ENCODE measurements around the gene PHTF1. TPM values are rescaled to one million over a fixed set of nuclear protein-coding genes. Genes with fewer than 3 reads are reported as not detected.

Gene PHTF1
- total RNA-seq (2014; rRNA removed; shearing (Covaris generic)) = 11.7 and 16.7 TPM in 2 replicates

DNA sequence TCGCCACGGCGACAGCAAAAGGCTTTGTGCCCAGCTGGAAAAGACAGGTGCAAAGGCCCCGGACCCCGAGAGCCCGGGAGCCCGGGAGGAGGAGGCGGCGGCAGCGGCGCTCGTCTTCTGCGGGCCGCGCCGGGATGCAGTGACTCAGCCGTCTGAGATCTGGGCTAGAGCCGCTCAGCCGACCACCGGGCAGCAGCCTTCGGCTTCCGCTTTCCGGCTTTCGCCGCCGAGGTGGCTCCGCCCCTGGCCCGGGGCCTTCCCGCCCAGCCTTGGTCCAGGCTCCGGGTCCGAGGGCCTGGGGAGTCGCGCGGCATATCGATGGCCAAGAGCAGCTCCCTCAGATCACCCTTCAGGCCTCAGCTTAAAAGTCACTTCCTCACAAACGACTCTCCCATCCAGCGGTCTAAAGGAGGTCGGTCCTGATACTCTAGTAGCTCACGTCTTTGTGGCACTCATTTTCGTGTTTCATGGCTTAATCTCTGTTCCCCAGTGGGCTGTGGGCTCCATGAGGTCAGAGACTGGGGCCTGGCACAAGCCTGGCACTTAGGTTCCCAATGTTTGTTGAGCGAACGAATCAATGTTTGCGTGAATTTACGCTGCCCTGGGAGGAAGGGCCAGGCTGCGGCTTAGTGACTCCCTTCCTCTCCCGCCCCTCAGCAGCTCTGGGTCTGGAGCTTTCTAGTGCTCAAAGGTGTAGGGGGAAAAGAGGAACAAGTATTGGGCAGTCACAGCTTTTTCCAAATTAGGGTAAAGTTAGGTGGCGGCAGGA lies at the start of gene PHTF1:
TSS of gene PHTF1 (minus strand) at position 154 of the 769 bp plus-strand sequence. CDS start 783 bp downstream, outside the sequence.
- DNase-seq (ENCODE audit: low spot score) = peak; percentile 76

- no peak for DNase-seq (ENCODE audit: low spot score)
These were observed 49.3 kb upstream of the PHTF1 start for GRCh38 chr1:113808450-113809195.

DNA sequence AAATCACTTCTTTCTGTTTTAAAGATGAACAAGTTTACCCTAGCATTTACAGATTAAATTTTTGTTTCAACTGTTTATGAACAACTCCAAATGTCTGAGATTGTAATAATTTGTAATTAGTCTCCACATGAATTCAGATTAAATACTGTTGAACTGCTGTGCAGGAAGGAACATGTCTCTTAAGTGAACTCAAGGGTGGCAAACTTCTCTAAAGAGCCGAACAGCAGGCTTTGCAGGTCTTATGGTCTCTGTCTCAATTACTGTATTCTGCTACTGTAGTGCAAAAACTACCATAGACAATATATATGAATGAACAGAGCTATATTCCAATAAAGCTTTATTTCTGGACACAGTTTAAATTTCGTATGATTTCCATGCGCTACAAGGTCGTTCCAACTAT lies 46.4 kb upstream of the PHTF1 start:
- no peak for DNase-seq (ENCODE audit: low spot score)

- no peak for DNase-seq (ENCODE audit: low spot score)
These were observed 45.9 kb upstream of the PHTF1 start for GRCh38 chr1:113805256-113805531.

DNA sequence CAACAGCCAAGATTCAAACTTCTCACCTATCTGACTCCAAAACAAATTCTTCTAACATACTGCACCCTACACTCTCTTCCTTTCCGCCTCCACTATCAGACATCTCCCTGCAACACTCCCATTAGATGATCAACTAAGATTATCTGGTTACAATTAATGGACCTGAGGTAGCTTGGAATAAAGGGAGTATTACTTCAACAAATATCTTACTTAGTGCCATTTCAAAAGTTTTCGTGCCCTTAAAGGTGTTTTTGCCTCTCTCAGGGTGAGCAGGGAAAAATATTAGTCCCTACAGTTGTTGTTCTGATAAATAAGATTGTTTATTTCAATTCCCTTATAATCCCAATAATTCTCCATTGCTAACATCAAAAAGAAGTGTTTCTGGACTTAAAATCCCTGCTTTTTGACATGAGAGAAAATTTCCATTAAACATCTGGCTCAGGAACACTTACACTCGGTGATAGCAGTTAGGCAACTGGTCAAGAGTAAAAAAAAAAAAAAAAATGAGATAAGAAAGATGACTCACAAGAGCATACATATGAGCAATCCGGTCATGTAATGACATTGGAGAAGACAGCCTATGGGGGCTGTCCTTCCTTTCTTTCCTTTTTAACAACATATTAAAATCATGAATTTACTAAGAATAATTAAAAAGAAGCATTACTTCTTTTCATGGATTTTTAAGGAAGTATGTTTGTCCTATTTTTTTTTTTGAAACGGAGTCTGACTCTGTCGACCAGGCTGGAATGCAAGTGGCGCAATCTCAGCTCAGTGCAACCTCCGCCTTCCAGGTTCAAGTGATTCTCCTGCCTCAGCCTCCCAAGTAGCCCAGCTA lies 45.4 kb upstream of the PHTF1 start:
- DNase-seq (ENCODE audit: low spot score) = peak; percentile 25

DNA sequence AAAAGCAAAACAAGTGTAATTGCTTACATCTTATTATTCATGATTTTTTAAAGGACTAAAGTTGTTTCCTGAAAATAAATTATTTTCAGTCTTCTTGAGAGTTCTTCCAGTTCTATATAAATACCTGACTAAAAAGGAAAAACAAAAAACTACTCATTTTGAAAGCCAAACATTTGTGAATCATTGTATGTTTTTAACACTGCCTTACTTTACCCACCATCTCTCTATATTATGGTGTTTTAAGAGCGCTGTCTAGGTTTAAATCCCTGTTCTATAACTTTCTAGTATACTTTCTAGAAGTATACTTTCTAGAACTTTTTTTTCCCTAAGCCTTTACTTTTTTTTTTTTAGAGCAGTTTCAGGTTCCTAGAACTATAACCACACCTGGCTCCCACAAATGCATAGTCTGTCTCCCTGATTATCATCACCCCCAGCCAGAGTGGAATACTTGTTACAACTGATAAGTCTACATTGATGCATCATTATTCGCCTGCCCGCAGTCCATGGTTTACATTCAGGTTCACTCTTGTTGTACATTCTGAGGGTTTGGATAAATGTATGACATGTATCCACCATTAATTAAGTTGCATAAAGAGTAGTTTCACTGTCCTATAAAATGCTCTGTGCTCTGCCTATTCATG lies 43.2 kb upstream of the PHTF1 start:
- DNase-seq (ENCODE audit: low spot score) = no peak

- no peak for DNase-seq (ENCODE audit: low spot score)
These were observed 41.2 kb upstream of the PHTF1 start for GRCh38 chr1:113800487-113800886.

DNA sequence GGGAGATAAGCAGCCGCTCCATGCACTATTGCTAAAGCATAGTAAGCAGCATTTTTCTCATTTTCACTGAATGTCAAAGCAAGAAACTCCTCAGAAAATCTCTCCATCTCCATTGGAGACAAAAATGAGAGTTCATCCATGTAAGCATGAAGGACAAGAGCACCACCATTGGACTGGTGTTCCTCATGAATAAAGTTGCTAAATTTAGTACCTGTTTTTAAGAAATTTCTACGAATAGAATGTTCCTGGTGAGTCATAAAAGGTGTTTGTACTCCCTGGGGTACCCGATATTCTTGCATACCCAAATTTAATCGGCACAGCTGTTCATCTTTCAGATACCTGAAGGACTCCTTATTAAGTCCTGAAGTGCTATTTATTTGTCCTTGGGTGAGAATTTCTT lies 38.2 kb upstream of the PHTF1 start:
- DNase-seq (ENCODE audit: low spot score) = no peak

- DNase-seq (ENCODE audit: low spot score) = no peak
These were observed 34.9 kb upstream of the PHTF1 start for GRCh38 chr1:113793878-113794834.

GRCh38 chr1:113792986-113793385 lies 33.7 kb upstream of the PHTF1 start:
- no peak for DNase-seq (ENCODE audit: low spot score)

DNA sequence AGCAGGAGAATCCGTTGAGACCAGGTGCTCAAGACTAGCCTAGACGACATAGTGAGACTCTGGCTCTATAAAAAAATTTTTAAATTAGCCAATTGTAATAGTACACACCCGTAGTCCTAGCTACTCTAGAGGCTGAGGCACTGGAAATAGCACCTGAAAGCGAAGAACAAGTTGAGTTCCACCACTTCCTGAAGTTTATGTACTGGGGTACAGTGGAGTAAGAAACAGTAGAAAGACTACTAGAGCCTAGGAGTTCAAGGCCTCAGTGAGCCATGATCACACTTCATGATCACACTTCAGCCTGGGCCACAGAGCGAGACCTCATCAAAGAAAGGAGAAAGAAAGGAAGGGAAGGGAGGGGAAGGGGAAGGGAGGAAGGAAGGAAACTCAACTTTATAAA lies 33.2 kb upstream of the PHTF1 start:
- no peak for DNase-seq (ENCODE audit: low spot score)

DNA sequence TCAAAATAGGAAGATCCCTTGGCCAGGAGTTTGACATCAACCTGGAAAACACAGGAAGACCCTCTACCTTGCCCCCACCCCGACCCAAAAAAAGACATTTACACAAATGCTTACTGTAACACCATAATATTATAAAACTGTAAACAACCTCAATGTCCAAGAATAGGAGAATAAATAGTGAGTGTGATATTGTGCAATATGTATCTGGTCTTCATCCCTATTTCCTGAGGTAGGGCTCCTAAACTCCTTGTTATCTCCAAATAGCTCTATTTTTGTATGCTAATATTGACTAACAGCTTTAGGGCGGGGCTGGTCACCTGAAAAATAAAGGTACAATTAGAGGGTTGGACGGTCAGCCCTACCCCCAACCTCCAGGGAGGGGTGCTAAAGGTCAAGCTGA lies 29.5 kb upstream of the PHTF1 start:
- DNase-seq (ENCODE audit: low spot score) = no peak

DNA sequence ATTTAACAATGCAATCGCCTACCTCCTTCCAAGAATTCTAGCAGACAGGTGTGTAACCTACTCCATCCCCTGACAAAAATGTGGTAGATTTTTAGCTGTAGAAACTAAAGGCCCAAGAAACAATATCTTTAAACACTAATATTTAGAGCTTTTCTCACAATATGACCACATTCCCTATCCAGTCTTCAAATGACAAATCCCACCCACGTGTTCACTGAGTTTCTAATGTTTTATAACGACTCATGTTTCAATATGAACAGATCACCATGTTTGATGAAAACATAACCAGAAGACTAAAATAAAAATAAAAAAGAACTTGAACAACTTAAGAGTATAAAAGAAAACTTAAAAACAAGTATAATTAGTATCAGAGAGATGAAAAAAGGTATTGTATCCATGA lies 28.4 kb upstream of the PHTF1 start:
- no peak for DNase-seq (ENCODE audit: low spot score)

DNA sequence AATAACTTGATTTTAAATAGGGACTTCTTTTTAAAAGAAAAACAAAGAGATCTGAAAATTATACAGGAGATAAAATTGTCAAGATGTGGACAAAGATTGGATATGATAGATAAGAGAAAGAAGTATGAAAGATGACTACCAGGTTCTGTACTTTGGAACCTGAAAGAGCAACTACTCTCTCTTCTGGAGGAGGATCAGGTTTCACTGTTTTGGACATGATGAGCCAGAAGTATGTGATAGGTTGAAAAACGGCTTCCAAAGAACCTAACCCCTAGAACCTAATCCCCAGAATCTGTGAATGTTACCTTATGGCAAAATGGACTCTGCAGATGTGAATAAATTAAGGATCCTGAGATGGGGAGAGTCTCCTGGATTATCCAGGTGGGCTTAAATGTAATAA lies 26.8 kb upstream of the PHTF1 start:
- DNase-seq (ENCODE audit: low spot score) = peak; percentile 5

- DNase-seq (ENCODE audit: low spot score) = no peak
These were observed 25.0 kb upstream of the PHTF1 start for GRCh38 chr1:113784104-113784779.

DNA sequence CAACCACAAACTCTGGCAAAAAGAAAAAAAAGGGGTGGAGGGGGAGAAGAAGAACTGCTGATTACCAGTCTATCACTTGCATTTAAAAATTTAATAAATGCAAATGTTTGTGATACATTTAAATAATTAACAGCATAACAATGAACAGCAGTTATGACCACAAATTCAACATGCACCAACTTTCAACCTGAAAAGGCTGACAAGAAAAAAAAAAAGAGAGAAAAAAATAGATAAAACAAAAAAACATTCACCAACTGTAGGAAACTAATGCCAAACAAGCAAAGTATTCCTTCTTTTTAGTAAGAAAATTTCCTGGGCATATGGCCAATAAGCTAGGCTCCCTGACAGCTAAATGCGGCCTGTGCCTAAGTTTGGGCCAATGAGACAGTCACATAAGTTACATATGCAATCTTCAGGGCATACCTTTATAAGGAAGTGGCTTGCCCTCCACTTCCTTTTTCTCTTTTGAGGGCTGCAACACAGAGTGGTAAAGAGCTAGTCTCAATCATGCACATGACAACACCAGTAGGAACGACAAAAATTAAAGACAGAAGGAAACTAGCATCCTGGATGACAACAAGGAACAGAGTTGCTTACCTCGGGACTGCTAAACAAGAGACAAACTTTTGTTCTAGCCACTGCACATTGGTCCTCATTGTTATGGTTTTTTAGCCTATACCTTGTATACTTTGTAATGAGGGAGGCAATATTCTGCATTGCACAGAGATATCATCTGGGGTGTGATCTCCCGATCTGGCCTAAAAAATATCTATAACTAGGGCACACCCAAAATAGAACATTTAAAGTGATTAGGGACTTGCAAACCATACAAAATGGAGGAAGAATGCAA lies 24.2 kb upstream of the PHTF1 start:
- DNase-seq (ENCODE audit: low spot score) = no peak

DNA sequence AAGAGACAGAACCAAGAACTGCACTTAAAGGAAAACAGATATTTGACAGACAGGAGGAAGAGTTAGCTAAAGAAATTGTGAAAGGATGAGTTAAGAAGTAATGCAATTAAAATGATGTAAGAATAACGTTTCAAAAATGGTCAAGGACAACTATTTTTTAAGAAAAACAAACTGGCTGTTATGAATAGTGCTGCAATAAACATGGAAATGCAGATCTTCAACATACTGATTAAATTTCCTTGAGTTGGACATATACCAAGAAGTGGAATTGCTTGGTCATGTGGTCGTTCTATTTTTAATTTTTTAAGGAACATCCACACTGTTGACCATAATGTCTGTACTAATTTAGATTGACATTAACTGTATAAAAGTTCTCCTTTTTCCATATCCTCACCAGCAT lies 23.1 kb upstream of the PHTF1 start:
- no peak for DNase-seq (ENCODE audit: low spot score)

DNA sequence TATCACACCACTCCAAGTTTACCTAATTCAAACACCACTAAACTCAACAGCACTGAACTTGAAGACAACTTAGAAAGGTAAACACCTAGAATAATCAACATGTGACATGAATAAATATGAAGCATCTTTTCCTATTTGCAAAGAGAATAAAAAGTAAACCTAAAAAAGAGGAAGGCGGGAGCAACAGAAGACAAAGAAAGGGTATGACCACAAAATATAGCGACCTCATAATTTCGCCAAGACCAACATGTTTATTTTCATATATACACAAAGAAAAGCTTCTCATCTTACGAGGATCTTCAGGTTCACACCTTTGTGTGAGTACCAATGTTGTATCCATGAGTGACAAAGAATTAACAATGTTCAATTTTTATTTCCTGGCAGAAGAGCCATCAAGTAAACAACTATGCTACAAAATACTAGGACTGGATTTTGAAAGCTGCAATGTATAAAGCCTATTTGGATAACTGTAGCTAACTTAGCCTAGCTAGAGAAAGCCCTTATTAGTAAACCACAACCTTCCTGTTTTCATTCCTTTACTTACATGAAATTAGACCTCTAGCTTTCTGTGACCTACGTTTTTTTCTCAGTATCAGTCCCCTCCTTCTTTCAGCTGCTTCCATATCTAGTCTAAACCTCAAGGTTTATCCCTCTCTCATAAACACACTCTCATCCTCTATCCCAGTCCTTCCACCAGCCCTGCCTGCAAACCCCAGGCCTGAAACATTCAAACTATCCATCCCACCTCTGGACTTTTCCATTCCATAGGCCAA lies 21.3 kb upstream of the PHTF1 start:
- DNase-seq (ENCODE audit: low spot score) = no peak
